Activated CD8-positive, alpha-beta T cell treated with anti-CD3 and anti-CD28 coated beads, Interleukin-2, amount 10 ng/mL, durations not matched to agents 7 days and 5 days (primary cell): ENCODE results near the gene HIRA. TPM values are rescaled to one million over a fixed set of nuclear protein-coding genes. Genes with fewer than 3 reads are reported as not detected.

Experiments
- ATAC-seq: fragments of 150-1000 bp; cut with Tn5 transposase; one replicate; pipeline ENCODE4 v1.10.0; 2021; ENCODE audit warnings: moderate library complexity
- CTCF ChIA-PET: fragments of 350-600 bp; sonication (Branson Sonifier 250); formaldehyde crosslinking; loops from one replicate; lab custom pipeline; 2021; ENCODE audit warnings: antibody characterized with exemption; lab: Charles Lee
- POLR2A ChIA-PET: fragments of 350-600 bp; sonication (Branson Sonifier 250); formaldehyde crosslinking; loops from one replicate; lab custom pipeline; 2021; ENCODE audit warnings: antibody characterized with exemption; lab: Charles Lee
- DNase-seq: peaks from one replicate; pipeline ENCODE4 v3.0.0-alpha.2; 2020
- H3K27ac Mint-ChIP-seq: one replicate; pipeline ENCODE4 v1.8.0; 2021; ENCODE audit warnings: mild to moderate bottlenecking, mixed read lengths
- H3K27me3 Mint-ChIP-seq: one replicate; pipeline ENCODE4 v1.8.0; 2021; ENCODE audit warnings: low read depth, mixed read lengths
- H3K36me3 Mint-ChIP-seq: one replicate; pipeline ENCODE4 v1.8.0; 2021; ENCODE audit warnings: low read depth, mixed read lengths
- H3K4me1 Mint-ChIP-seq: one replicate; pipeline ENCODE4 v1.8.0; 2021; ENCODE audit warnings: low read depth, mixed read lengths
- H3K4me3 Mint-ChIP-seq: one replicate; pipeline ENCODE4 v1.8.0; 2021; ENCODE audit warnings: mild to moderate bottlenecking, mixed read lengths
- H3K9me3 Mint-ChIP-seq: one replicate; pipeline ENCODE4 v1.8.0; 2022; ENCODE audit warnings: mixed read lengths; ENCODE audit not compliant: insufficient read depth
- total RNA-seq, 2 experiments: library from RNA; stranded (reverse); gene quantifications; one replicate each; pipeline ENCODE4 v1.2.3, GENCODE V29; 2021

The HIRA gene
- total RNA-seq = 10 to 100 TPM; 47.0 to 48.1 TPM

GRCh38 chr22:19431649-19432132, at the start of gene HIRA:
TSS of gene HIRA (minus strand) at chr22:19431733. CDS start at chr22:19431476, 257 bp downstream.
- ChIA-PET CTCF (interaction anchor here (0.6 to 1.5 kb wide), 4 partner anchors 11 to 60 kb away, joined by 3 to 4 read pairs (median 3); no protein-coding TSS in a partner anchor), POLR2A (interaction anchor here (0.8 to 6.3 kb wide), 8 partner anchors 10 to 250 kb away, joined by 4 to 67 read pairs (median 4); partner anchors contain the start of genes C22orf39, CDC45 and UFD1)
- Mint-ChIP-seq H3K27me3 (no peaks in the 10 kb centered on the region), H3K4me1 (peaks cover 43% of the 10 kb centered on the region), H3K9me3 (no peaks in the 10 kb centered on the region), H3K27ac (peak within 1 kb of the TSS; percentile 94), H3K36me3 (peaks cover 39% of the 10 kb centered on the region), H3K4me3 (peak within 1 kb of the TSS; percentile 81)
- DNase-seq = peak; percentile 86
- ATAC-seq = peak; percentile 69

GRCh38 chr22:19480789-19481188, 49.3 kb upstream of the HIRA start:
- DNase-seq (no peak), ATAC-seq (no peak)
- Mint-ChIP-seq H3K36me3 (peaks cover 39% of the 10 kb centered on the region), H3K4me1 (peaks cover 27% of the 10 kb centered on the region), H3K4me3 (peak overlapping the region; percentile 99), H3K27ac (no peak overlapping the region), H3K27me3 (no peaks in the 10 kb centered on the region), H3K9me3 (no peaks in the 10 kb centered on the region)
- ChIA-PET POLR2A (interaction anchor here (0.6 to 3.5 kb wide), 5 partner anchors 9 to 149 kb away, joined by 3 to 20 read pairs (median 5); partner anchors contain the start of genes HIRA and MRPL40), CTCF (interaction anchor here (1.8 to 2.4 kb wide), 2 partner anchors 8 to 149 kb away, joined by 5 to 15 read pairs; no protein-coding TSS in a partner anchor)

GRCh38 chr22:19480173-19480568, 48.6 kb upstream of the HIRA start:
- ChIA-PET CTCF (interaction anchor here (1.0 to 2.4 kb wide), 5 partner anchors 9 to 301 kb away, joined by 3 to 15 read pairs (median 5); partner anchors contain the start of gene SLC25A1), POLR2A (interaction anchor here (0.6 to 3.5 kb wide), 15 partner anchors 10 to 1330 kb away, joined by 3 to 20 read pairs (median 4); partner anchors contain the start of genes C22orf39, ESS2, HIRA and MRPL40)
- DNase-seq (no peak), ATAC-seq (no peak)
- H3K27me3 Mint-ChIP-seq = no peaks in the 10 kb centered on the region
- peak overlapping the region; percentile 98 for H3K27ac Mint-ChIP-seq
- H3K9me3 Mint-ChIP-seq = no peaks in the 10 kb centered on the region
- H3K4me1 Mint-ChIP-seq = peaks cover 31% of the 10 kb centered on the region
- H3K4me3 Mint-ChIP-seq = peak overlapping the region; percentile 99
- peaks cover 41% of the 10 kb centered on the region for H3K36me3 Mint-ChIP-seq

- Mint-ChIP-seq H3K9me3 (no peaks in the 10 kb centered on the region), H3K4me3 (peak within 1 kb of the TSS; percentile 99), H3K36me3 (peaks cover 35% of the 10 kb centered on the region), H3K27ac (peak within 1 kb of the TSS; percentile 98), H3K4me1 (peaks cover 30% of the 10 kb centered on the region), H3K27me3 (no peaks in the 10 kb centered on the region)
- ChIA-PET POLR2A (interaction anchor here (0.5 to 3.5 kb wide), 18 partner anchors 10 to 1330 kb away, joined by 3 to 20 read pairs (median 4); partner anchors contain the start of genes C22orf39, DGCR2, ESS2 and HIRA), CTCF (interaction anchor here (1.0 to 2.4 kb wide), 6 partner anchors 10 to 300 kb away, joined by 3 to 15 read pairs (median 4); partner anchors contain the start of gene SLC25A1)
- DNase-seq = peak; percentile 98
- ATAC-seq = peak; percentile 94
Observed at GRCh38 chr22:19479355-19480172, 48.0 kb upstream of the HIRA start, which contains the start of gene CDC45. TSS of gene CDC45 (plus strand) at chr22:19479920. CDS start at chr22:19479969, 49 bp downstream.

GRCh38 chr22:19478901-19479354, 47.4 kb upstream of the HIRA start, which contains the start of gene UFD1:
TSS of gene UFD1 (minus strand) at chr22:19479193. CDS start at chr22:19479085, 108 bp downstream.
- ChIA-PET CTCF (interaction anchor here (1.2 to 2.7 kb wide), 9 partner anchors 28 to 335 kb away, joined by 3 to 29 read pairs (median 7); partner anchors contain the start of genes ESS2 and SLC25A1), POLR2A (interaction anchor here (0.7 to 3.5 kb wide), 9 partner anchors 10 to 357 kb away, joined by 3 to 20 read pairs (median 5); partner anchors contain the start of genes C22orf39, DGCR2, ESS2 and HIRA)
- peak; percentile 87 for DNase-seq
- H3K36me3 Mint-ChIP-seq = peaks cover 32% of the 10 kb centered on the region
- no peaks in the 10 kb centered on the region for H3K9me3 Mint-ChIP-seq
- H3K27me3 Mint-ChIP-seq = no peaks in the 10 kb centered on the region
- H3K27ac Mint-ChIP-seq = peak within 1 kb of the TSS; percentile 98
- peak within 1 kb of the TSS; percentile 99 for H3K4me3 Mint-ChIP-seq
- peaks cover 29% of the 10 kb centered on the region for H3K4me1 Mint-ChIP-seq
- peak; percentile 61 for ATAC-seq

GRCh38 chr22:19478045-19478900, 46.7 kb upstream of the HIRA start:
- no peaks in the 10 kb centered on the region for H3K9me3 Mint-ChIP-seq
- CTCF ChIA-PET = interaction anchor here (0.8 to 2.7 kb wide), 13 partner anchors 7 to 334 kb away, joined by 3 to 29 read pairs (median 6); partner anchors contain the start of genes ESS2 and SLC25A1
- H3K4me1 Mint-ChIP-seq = peaks cover 29% of the 10 kb centered on the region
- H3K27me3 Mint-ChIP-seq = no peaks in the 10 kb centered on the region
- peak overlapping the region; percentile 99 for H3K4me3 Mint-ChIP-seq
- H3K36me3 Mint-ChIP-seq = peaks cover 32% of the 10 kb centered on the region
- POLR2A ChIA-PET = interaction anchor here (1.0 to 3.5 kb wide), 4 partner anchors 9 to 55 kb away, joined by 3 to 20 read pairs (median 7); partner anchors contain the start of genes C22orf39, HIRA and MRPL40
- H3K27ac Mint-ChIP-seq = peak overlapping the region; percentile 81
- DNase-seq (peak; percentile 37), ATAC-seq (no peak)

GRCh38 chr22:19477321-19478044, 46.0 kb upstream of the HIRA start:
- H3K4me1 Mint-ChIP-seq = peaks cover 29% of the 10 kb centered on the region
- ATAC-seq = no peak
- ChIA-PET POLR2A (interaction anchor here (0.7 to 3.5 kb wide), 4 partner anchors 30 to 54 kb away, joined by 3 to 20 read pairs (median 4); partner anchors contain the start of genes HIRA and MRPL40), CTCF (interaction anchor here (0.8 to 2.7 kb wide), 15 partner anchors 8 to 367 kb away, joined by 3 to 29 read pairs (median 5); partner anchors contain the start of genes ESS2 and SLC25A1)
- peaks cover 30% of the 10 kb centered on the region for H3K36me3 Mint-ChIP-seq
- peak overlapping the region; percentile 99 for H3K4me3 Mint-ChIP-seq
- no peak for DNase-seq
- H3K9me3 Mint-ChIP-seq = no peaks in the 10 kb centered on the region
- H3K27me3 Mint-ChIP-seq = no peaks in the 10 kb centered on the region
- H3K27ac Mint-ChIP-seq = peak overlapping the region; percentile 81

- Mint-ChIP-seq H3K4me3 (no peak overlapping the region), H3K9me3 (no peaks in the 10 kb centered on the region), H3K27me3 (no peaks in the 10 kb centered on the region), H3K36me3 (peaks cover 37% of the 10 kb centered on the region), H3K4me1 (peaks cover 28% of the 10 kb centered on the region), H3K27ac (no peak overlapping the region)
- ChIA-PET POLR2A (no interaction called here), CTCF (no interaction called here)
- DNase-seq (no peak), ATAC-seq (no peak)
Observed at GRCh38 chr22:19476023-19476422, 44.5 kb upstream of the HIRA start.

- H3K27ac Mint-ChIP-seq = no peak overlapping the region
- DNase-seq = no peak
Observed at GRCh38 chr22:19473578-19473977, 42.0 kb upstream of the HIRA start.

GRCh38 chr22:19472233-19472632, 40.7 kb upstream of the HIRA start:
- CTCF ChIA-PET = no interaction called here
- POLR2A ChIA-PET = no interaction called here
- no peak overlapping the region for H3K27ac Mint-ChIP-seq

More at GRCh38 chr22:19473578-19473977, 42.0 kb upstream of the HIRA start:
- Mint-ChIP-seq H3K27me3 (no peaks in the 10 kb centered on the region), H3K4me3 (no peak overlapping the region), H3K36me3 (peaks cover 43% of the 10 kb centered on the region), H3K9me3 (no peaks in the 10 kb centered on the region), H3K4me1 (peaks cover 18% of the 10 kb centered on the region)
- POLR2A ChIA-PET = no interaction called here
- CTCF ChIA-PET = interaction anchor here (0.7 to 2.3 kb wide), 2 partner anchors 10 to 157 kb away, joined by 3 to 6 read pairs; no protein-coding TSS in a partner anchor
- no peak for ATAC-seq

More at GRCh38 chr22:19472233-19472632, 40.7 kb upstream of the HIRA start:
- Mint-ChIP-seq H3K27me3 (no peaks in the 10 kb centered on the region), H3K4me3 (no peak overlapping the region), H3K4me1 (peaks cover 10% of the 10 kb centered on the region), H3K9me3 (no peaks in the 10 kb centered on the region), H3K36me3 (peaks cover 56% of the 10 kb centered on the region)
- ATAC-seq (no peak), DNase-seq (no peak)
